Caco-2 (cell line): ENCODE data around the gene GNG7. TPM values are rescaled to one million over a fixed set of nuclear protein-coding genes. Genes with fewer than 3 reads are reported as not detected.
"Not testable (repeated sequence)": the region's sequence is repeated elsewhere in the genome, so short reads cannot be mapped to it uniquely, and the experiment has no call there.

Experiments
- BruUV-seq: library from RNA; stranded (reverse); fragments of 400-500 nt; replicated peaks from 2 replicates; lab custom pipeline; 2021; lab: Mats Ljungman, UMichigan
- CTCF ChIA-PET: fragments of 300-600 bp; sonication (Branson Sonifier 250); formaldehyde crosslinking; loops from one replicate; lab custom pipeline; 2022; ENCODE audit warnings: antibody characterized with exemption; lab: Charles Lee
- POLR2A ChIA-PET: fragments of 300-600 bp; sonication (Branson Sonifier 250); formaldehyde crosslinking; loops from one replicate; lab custom pipeline; 2022; ENCODE audit warnings: antibody characterized with exemption; lab: Charles Lee
- DNase-seq, 2 experiments: peaks; one replicate each; pipeline versions ENCODE4 v3.0.0 to v3.0.0-alpha.2; 2020 to 2022
- H3K27me3 ChIP-seq: replicated peaks from 2 replicates; pipeline ENCODE4 v1.6.0; 2011; ENCODE audit warnings: low read length; ENCODE audit not compliant: control insufficient read depth, insufficient read depth
- H3K36me3 ChIP-seq: 2 replicates; pipeline ENCODE4 v1.5.1; 2011; ENCODE audit warnings: low read length; ENCODE audit not compliant: control insufficient read depth, insufficient read depth
- H3K4me1 ChIP-seq: fragments of 250-450 bp; sonication (Bioruptor Pico); 2 replicates; pipeline ENCODE4 v1.5.1; 2020; ENCODE audit warnings: mild to moderate bottlenecking
- H3K4me3 ChIP-seq: 2 replicates; pipeline ENCODE4 v1.5.1; 2011; ENCODE audit warnings: low read depth, mild to moderate bottlenecking, control low read depth, low read length
- H3K9me3 ChIP-seq: fragments of 250-450 bp; sonication (Bioruptor Pico); 2 replicates; pipeline ENCODE4 v1.5.1; 2020; ENCODE audit warnings: mild to moderate bottlenecking, moderate library complexity
- H3K27ac Mint-ChIP-seq: one replicate; pipeline ENCODE4 v1.8.0; 2022; ENCODE audit warnings: mixed read lengths; ENCODE audit not compliant: unreplicated experiment
- H3K27me3 Mint-ChIP-seq: one replicate; pipeline ENCODE4 v1.8.0; 2022; ENCODE audit warnings: mixed read lengths; ENCODE audit not compliant: insufficient read depth, unreplicated experiment
- H3K36me3 Mint-ChIP-seq: one replicate; pipeline ENCODE4 v1.8.0; 2022; ENCODE audit warnings: mild to moderate bottlenecking, mixed read lengths; ENCODE audit not compliant: insufficient read depth, unreplicated experiment
- H3K4me1 Mint-ChIP-seq: one replicate; pipeline ENCODE4 v1.8.0; 2022; ENCODE audit warnings: low read depth, mixed read lengths; ENCODE audit not compliant: unreplicated experiment
- H3K4me3 Mint-ChIP-seq: one replicate; pipeline ENCODE4 v1.8.0; 2022; ENCODE audit warnings: mild to moderate bottlenecking, moderate library complexity, mixed read lengths; ENCODE audit not compliant: unreplicated experiment
- H3K9me3 Mint-ChIP-seq: one replicate; pipeline ENCODE4 v1.8.0; 2022; ENCODE audit warnings: mixed read lengths; ENCODE audit not compliant: unreplicated experiment
- CTCF ChIP-seq, 2 experiments: fragments of 200-600 bp in 1 of 2; IDR thresholded peaks; 1 replicate in 1 of 2; 2 replicates in 1 of 2; pipeline versions ENCODE4 v1.5.1 to v1.8.0; 2011 to 2022; ENCODE audit warnings: antibody characterized with exemption in 1 of 2, control low read depth in 1 of 2, inconsistent platforms in 1 of 2, low read depth in 1 of 2, low read length in 1 of 2, mild to moderate bottlenecking in 1 of 2, moderate library complexity in 1 of 2; ENCODE audit not compliant: insufficient read depth in 1 of 2, severe bottlenecking in 1 of 2, unreplicated experiment in 1 of 2
- intact Hi-C: fragments of 100-400 bp; cut with micrococcal nuclease; formaldehyde crosslinking; loops from one replicate; pipeline ENCODE4 v1.10.0; 2022; ENCODE audit not compliant: unreplicated experiment
- total RNA-seq: library from RNA; stranded (reverse); gene quantifications from 2 replicates; pipeline ENCODE4 v1.2.3, GENCODE V29; 2022

The GNG7 gene
- total RNA-seq, 1 experiment from 2014 or later: 0.43 TPM

GRCh38 chr19:2623798-2624197, 78.7 kb downstream of the GNG7 start:
- Histone ChIP-seq H3K4me3 (no peak overlapping the region), H3K36me3 (no peaks in the 10 kb centered on the region), H3K27me3 (no peaks in the 10 kb centered on the region), H3K9me3 (peaks cover 6% of the 10 kb centered on the region; the same call in 1 of the 2 replicates), H3K4me1 (no peaks in the 10 kb centered on the region)
- ChIA-PET CTCF (no interaction called here), POLR2A (no interaction called here)
- Mint-ChIP-seq H3K4me3 (no peak overlapping the region), H3K27me3 (no peaks in the 10 kb centered on the region), H3K9me3 (peaks cover 9% of the 10 kb centered on the region), H3K4me1 (no peaks in the 10 kb centered on the region), H3K36me3 (peaks cover 6% of the 10 kb centered on the region), H3K27ac (no peak overlapping the region)
- intact Hi-C loops: no loop called here
- TF ChIP-seq CTCF (IDR thresholded peaks at IDR 0.05; ENCODE audit: insufficient read depth in 1 of 2, low read depth in 1 of 2, low read length in 1 of 2, severe bottlenecking in 1 of 2, unreplicated experiment in 1 of 2): no peak
- BruUV-seq: no TSS peak
- DNase-seq: no peak

- H3K4me1 Mint-ChIP-seq, H3K4me3 Mint-ChIP-seq, H3K9me3 Mint-ChIP-seq, H3K27ac Mint-ChIP-seq, BruUV-seq, H3K27me3 ChIP-seq, H3K9me3 ChIP-seq, H3K4me1 ChIP-seq, intact Hi-C loops, H3K36me3 ChIP-seq, H3K4me3 ChIP-seq, DNase-seq, H3K27me3 Mint-ChIP-seq, H3K36me3 Mint-ChIP-seq, POLR2A ChIA-PET: not testable (repeated sequence)
- CTCF ChIA-PET: interaction anchor here (1.0 kb wide), 1 partner anchor 11 kb away, joined by 3 read pairs; no protein-coding TSS in a partner anchor
Observed at GRCh38 chr19:2622371-2622961, 80.0 kb downstream of the GNG7 start.

- no peaks in the 10 kb centered on the region for H3K27me3 ChIP-seq
- CTCF ChIA-PET: interaction anchor here (1.9 kb wide), 1 partner anchor 8 kb away, joined by 10 read pairs; no protein-coding TSS in a partner anchor
- H3K9me3 ChIP-seq: 0 out of 2 replicates have a peak, but pooled peaks cover 5% of the 10 kb centered on the region
- TF ChIP-seq CTCF (IDR thresholded peaks at IDR 0.05; ENCODE audit: insufficient read depth in 1 of 2, low read depth in 1 of 2, low read length in 1 of 2, severe bottlenecking in 1 of 2, unreplicated experiment in 1 of 2): no peak
- Mint-ChIP-seq H3K9me3 (no peaks in the 10 kb centered on the region), H3K27me3 (no peaks in the 10 kb centered on the region), H3K4me3 (no peak overlapping the region), H3K27ac (no peak overlapping the region), H3K36me3 (no peaks in the 10 kb centered on the region), H3K4me1 (no peaks in the 10 kb centered on the region)
- BruUV-seq: no TSS peak
- no peaks in the 10 kb centered on the region for H3K36me3 ChIP-seq
- no peak overlapping the region for H3K4me3 ChIP-seq
- intact Hi-C loops: no loop called here
- H3K4me1 ChIP-seq: no peaks in the 10 kb centered on the region
- no peak for DNase-seq
- POLR2A ChIA-PET: no interaction called here
Observed at GRCh38 chr19:2619076-2619475, 83.4 kb downstream of the GNG7 start.
